ENCODE data around the gene MAPRE3. TPM values are rescaled to one million over a fixed set of nuclear protein-coding genes. Genes with fewer than 3 reads are reported as not detected.
"Not testable (repeated sequence)": the region's sequence is repeated elsewhere in the genome, so short reads cannot be mapped to it uniquely, and the experiment has no call there.

The MAPRE3 gene
- total RNA-seq, 2 experiments from 2014 or later: 3.4 to 4.5 TPM

- Mint-ChIP-seq H3K4me3 (peak overlapping the region; percentile 86), H3K27me3 (no peaks in the 10 kb centered on the region), H3K36me3 (ENCODE audit: low read depth) (peaks cover 22% of the 10 kb centered on the region)
These were observed 103.3 kb downstream of the MAPRE3 start for GRCh38 chr2:27073782-27074181.

DNA sequence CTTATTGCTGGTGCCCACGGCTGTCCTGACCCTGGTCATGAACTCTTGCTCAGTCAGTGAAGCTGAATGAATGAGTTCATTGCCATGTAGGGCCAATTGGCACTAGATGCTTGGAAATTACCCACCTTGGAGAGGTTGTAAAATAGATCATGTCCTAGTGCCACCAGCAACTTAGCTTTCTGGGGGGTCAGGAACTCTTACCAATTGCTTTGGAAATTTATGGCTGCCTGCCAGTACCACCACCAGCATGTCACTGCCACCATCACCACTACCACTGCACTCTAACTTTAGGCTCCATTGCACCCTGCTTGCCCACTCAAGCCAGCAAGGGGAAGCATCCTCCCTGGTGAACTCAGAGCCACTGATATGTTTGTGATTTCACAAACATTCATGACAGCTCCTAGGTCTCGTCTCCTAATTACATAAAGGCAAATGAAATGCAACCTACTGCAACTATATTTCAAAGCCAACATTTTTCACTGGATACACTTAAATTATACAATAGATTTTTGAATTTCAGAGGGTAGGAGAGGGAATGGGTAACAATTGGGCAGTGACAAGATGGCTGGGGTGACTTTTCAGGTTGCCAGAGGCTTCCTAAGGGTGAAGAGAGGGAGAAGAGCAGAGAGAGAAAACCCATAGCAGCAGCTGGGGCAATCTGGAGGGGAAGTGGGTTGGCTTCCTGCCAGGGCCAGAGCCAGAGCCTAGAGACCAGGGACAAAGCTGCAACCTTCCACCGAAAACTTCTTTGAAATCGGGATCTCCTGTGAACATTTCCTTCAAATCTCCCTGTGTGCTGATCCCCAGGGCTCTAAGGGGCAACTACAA is 104.5 kb downstream of the MAPRE3 start:
- Mint-ChIP-seq H3K27ac (peak overlapping the region; percentile 73), H3K4me1 (ENCODE audit: low read depth) (peaks cover 69% of the 10 kb centered on the region), H3K36me3 (ENCODE audit: low read depth) (peaks cover 11% of the 10 kb centered on the region), H3K4me3 (peak overlapping the region; percentile 80), H3K27me3 (no peaks in the 10 kb centered on the region), H3K9me3 (no peaks in the 10 kb centered on the region)
- ATAC-seq (ENCODE audit: poor library complexity) (no peak), DNase-seq (peak in 13 of 14 experiments; percentile 38 to 80 (median 53))
- Histone ChIP-seq H3K9me3 (ENCODE audit: control insufficient read depth in 1 of 2, insufficient read depth in 1 of 2, low read length in 2 of 2) (no peaks in the 10 kb centered on the region), H3K4me3 (ENCODE audit: low read length) (no peak overlapping the region), H3K27ac (ENCODE audit: low read depth in 1 of 2, low read length in 2 of 2) (peak overlapping the region in 1 of 2 donors; percentile 22), H3K4me1 (ENCODE audit: insufficient read depth, low read length) (peaks cover 48% of the 10 kb centered on the region), H3K36me3 (ENCODE audit: insufficient read depth, low read length) (peaks cover 2% of the 10 kb centered on the region), H3K27me3 (ENCODE audit: control insufficient read depth in 1 of 2, insufficient read depth in 2 of 2, low read length in 2 of 2) (no peaks in the 10 kb centered on the region)
- ChIA-PET CTCF (interaction anchor here (0.9 kb wide), 1 partner anchor 113 kb away, joined by 3 read pairs; no protein-coding TSS in a partner anchor), POLR2A (interaction anchor here (10.6 to 13.4 kb wide), 2 partner anchors 9 to 20 kb away, joined by 161 to 301 read pairs; partner anchors contain the start of genes AGBL5 and KHK)
- intact Hi-C loops (cut with DNase I, micrococcal nuclease): loop anchor here in 1 of 2 experiments (5.0 kb wide), 2 partner anchors 57 to 137 kb away; partner anchors contain the start of genes ATRAID, PREB and SLC5A6
- no peak for TF ChIP-seq CTCF (IDR thresholded peaks at IDR 0.05)

More at GRCh38 chr2:27073782-27074181, 103.3 kb downstream of the MAPRE3 start:
- no peaks in the 10 kb centered on the region for H3K9me3 Mint-ChIP-seq
- intact Hi-C loops (cut with DNase I, micrococcal nuclease): loop anchor here in 1 of 2 experiments (5.0 kb wide), 2 partner anchors 59 to 139 kb away; partner anchors contain the start of genes ATRAID, PREB and SLC5A6
- DNase-seq: no peak
- ATAC-seq (ENCODE audit: poor library complexity): no peak
- H3K27ac Mint-ChIP-seq: peak overlapping the region; percentile 73
- H3K27ac ChIP-seq (ENCODE audit: low read depth in 1 of 2, low read length in 2 of 2): no peak overlapping the region
- ChIA-PET POLR2A (interaction anchor here (10.6 to 13.4 kb wide), 2 partner anchors 10 to 18 kb away, joined by 161 to 301 read pairs; partner anchors contain the start of genes AGBL5 and KHK), CTCF (interaction anchor here (0.6 to 1.3 kb wide), 4 partner anchors 13 to 302 kb away, joined by 3 to 8 read pairs (median 3); partner anchors contain the start of gene KHK)
- TF ChIP-seq CTCF (IDR thresholded peaks at IDR 0.05): no peak
- H3K36me3 ChIP-seq (ENCODE audit: insufficient read depth, low read length): peaks cover 14% of the 10 kb centered on the region
- H3K9me3 ChIP-seq (ENCODE audit: control insufficient read depth in 1 of 2, insufficient read depth in 1 of 2, low read length in 2 of 2): no peaks in the 10 kb centered on the region
- H3K4me3 ChIP-seq (ENCODE audit: low read length): no peak overlapping the region
- peaks cover 60% of the 10 kb centered on the region for H3K4me1 ChIP-seq (ENCODE audit: insufficient read depth, low read length)
- H3K27me3 ChIP-seq (ENCODE audit: control insufficient read depth in 1 of 2, insufficient read depth in 2 of 2, low read length in 2 of 2): no peaks in the 10 kb centered on the region
- peaks cover 80% of the 10 kb centered on the region for H3K4me1 Mint-ChIP-seq (ENCODE audit: low read depth)

- H3K9me3 ChIP-seq (ENCODE audit: control insufficient read depth in 1 of 2, insufficient read depth in 1 of 2, low read length in 2 of 2); DNase-seq; H3K36me3 ChIP-seq (ENCODE audit: insufficient read depth, low read length); ATAC-seq (ENCODE audit: poor library complexity); H3K36me3 Mint-ChIP-seq (ENCODE audit: low read depth); H3K9me3 Mint-ChIP-seq; H3K27me3 ChIP-seq (ENCODE audit: control insufficient read depth in 1 of 2, insufficient read depth in 2 of 2, low read length in 2 of 2); H3K27me3 Mint-ChIP-seq; intact Hi-C loops (cut with DNase I, micrococcal nuclease); H3K4me3 ChIP-seq (ENCODE audit: low read length); CTCF ChIA-PET: not testable (repeated sequence)
- Mint-ChIP-seq H3K4me3 (peak overlapping the region; percentile 80), H3K27ac (peak overlapping the region; percentile 73), H3K4me1 (ENCODE audit: low read depth) (peaks cover 65% of the 10 kb centered on the region)
- POLR2A ChIA-PET: interaction anchor here (10.6 to 13.4 kb wide), 2 partner anchors 8 to 20 kb away, joined by 161 to 301 read pairs; partner anchors contain the start of genes AGBL5 and KHK
- peak overlapping the region in 1 of 2 donors; percentile 22 for H3K27ac ChIP-seq (ENCODE audit: low read depth in 1 of 2, low read length in 2 of 2)
- peaks cover 45% of the 10 kb centered on the region for H3K4me1 ChIP-seq (ENCODE audit: insufficient read depth, low read length)
These were observed 105.1 kb downstream of the MAPRE3 start for GRCh38 chr2:27075566-27075871.
